Effector memory CD4-positive, alpha-beta T cell (primary cell): ENCODE measurements around the gene TSEN54.

Source experiments
- DNase-seq, 3 donors: peaks; one replicate each; pipeline ENCODE4 v3.0.0-alpha.2; 2020
- H3K27ac ChIP-seq: 2 replicates; pipeline ENCODE4 v1.7.0; 2013; ENCODE audit warnings: mild to moderate bottlenecking, low read length, moderate library complexity; ENCODE audit not compliant: insufficient read depth, poor library complexity, severe bottlenecking
- H3K27me3 ChIP-seq: replicated peaks from 2 replicates; pipeline ENCODE4 v1.7.0; 2013; ENCODE audit warnings: mild to moderate bottlenecking, low read length; ENCODE audit not compliant: insufficient read depth, control insufficient read depth, poor library complexity, severe bottlenecking
- H3K36me3 ChIP-seq: 2 replicates; pipeline ENCODE4 v1.7.0; 2013; ENCODE audit warnings: mild to moderate bottlenecking, low read length, moderate library complexity; ENCODE audit not compliant: control insufficient read depth, insufficient read depth
- H3K4me1 ChIP-seq: 2 replicates; pipeline ENCODE4 v1.7.0; 2013; ENCODE audit warnings: low read length, mild to moderate bottlenecking; ENCODE audit not compliant: control insufficient read depth, insufficient read depth, poor library complexity, severe bottlenecking
- H3K4me3 ChIP-seq: 2 replicates; pipeline ENCODE4 v1.7.0; 2013; ENCODE audit warnings: low read length, low read depth, mild to moderate bottlenecking; ENCODE audit not compliant: insufficient read depth, poor library complexity, severe bottlenecking
- H3K9me3 ChIP-seq: 2 replicates; pipeline ENCODE4 v1.7.0; 2013; ENCODE audit warnings: mild to moderate bottlenecking, low read length, moderate library complexity; ENCODE audit not compliant: control insufficient read depth

Gene TSEN54

DNA sequence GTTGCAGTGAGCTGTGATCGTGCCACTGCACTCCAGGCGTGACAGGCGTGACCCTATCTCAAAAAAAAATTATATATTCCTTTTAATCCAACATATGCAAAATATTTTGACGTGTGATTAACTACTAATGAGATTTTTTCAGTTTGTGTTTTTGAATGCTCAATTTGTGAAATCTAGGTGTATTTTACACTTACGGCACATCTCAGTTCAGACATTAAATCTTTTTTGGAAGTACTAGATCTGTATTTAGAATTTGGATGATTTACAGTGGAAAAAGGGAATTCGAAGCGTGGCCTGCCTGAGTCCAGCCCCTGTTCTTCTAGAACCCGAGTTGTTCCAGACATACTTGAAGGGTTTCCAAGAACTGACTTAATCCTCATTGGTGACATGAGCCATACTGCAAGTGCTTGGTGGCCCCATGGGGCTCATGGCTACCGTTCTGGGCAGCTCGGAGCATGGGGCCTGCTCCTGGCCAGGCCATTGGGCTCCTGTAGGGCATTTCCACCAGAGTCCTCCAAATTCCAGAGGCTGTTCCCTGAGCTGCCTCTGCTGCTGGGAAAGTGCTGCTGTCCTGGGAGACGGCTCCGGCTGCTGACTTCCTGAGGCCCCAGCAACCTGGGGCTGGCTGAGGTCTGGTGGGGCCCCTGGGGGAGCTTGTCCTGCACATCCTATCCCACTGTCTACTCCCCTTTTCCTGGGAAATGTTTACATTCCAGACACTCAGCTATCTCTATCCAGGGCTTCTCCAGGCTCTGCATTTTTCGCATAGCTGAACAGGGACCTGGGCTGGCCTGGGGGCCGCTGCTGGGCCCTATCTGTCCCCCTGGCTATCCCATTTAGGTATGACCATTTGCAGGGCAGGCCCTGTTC, 36.3 kb downstream of the TSEN54 start:
- Histone ChIP-seq H3K9me3 (no peaks in the 10 kb centered on the region), H3K36me3 (no peaks in the 10 kb centered on the region), H3K4me3 (no peak overlapping the region), H3K27me3 (no peaks in the 10 kb centered on the region), H3K4me1 (no peaks in the 10 kb centered on the region), H3K27ac (no peak overlapping the region)
- DNase-seq, result no peak

DNA sequence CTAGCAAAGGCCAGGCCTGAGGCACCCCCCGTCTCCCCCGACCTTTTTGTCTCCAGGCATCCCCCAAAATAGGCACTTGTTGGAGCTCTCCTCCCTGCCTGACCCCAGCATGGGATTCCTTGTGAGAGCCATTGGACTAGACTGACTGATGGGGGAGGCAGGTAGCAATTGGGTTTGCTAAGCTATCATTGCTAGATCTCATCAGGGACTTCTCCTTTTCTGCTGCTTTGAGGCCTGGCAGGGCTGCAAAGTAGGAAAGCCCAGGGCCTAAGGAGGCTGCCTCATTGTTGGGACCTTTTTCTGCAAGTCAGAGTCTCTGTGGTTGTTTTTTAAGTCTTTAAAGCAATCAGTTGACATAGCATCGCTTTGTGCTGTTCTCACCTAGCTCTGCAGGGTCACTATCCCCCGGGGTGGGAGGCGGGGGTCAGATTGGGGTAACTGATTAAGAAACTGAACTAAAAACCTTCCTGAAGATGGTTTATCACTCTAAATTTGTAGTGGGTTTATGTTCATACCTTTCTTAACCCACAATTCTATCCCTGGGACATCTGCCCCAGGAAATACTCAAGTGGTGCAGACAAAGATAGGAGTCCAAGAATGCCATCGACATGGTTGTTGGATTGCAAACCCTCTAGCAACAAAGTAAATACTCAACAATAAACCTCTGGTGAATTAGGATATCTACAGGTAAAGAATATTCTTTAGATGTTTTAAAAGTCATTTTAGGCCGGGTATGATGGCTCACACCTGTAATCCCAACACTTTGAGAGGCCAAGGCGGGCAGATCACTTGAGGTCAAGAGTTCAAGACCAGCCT, 37.2 kb downstream of the TSEN54 start:
- peaks cover 2% of the 10 kb centered on the region for H3K36me3 ChIP-seq
- H3K9me3 ChIP-seq, result no peaks in the 10 kb centered on the region
- H3K27me3 ChIP-seq, result no peaks in the 10 kb centered on the region
- H3K4me1 ChIP-seq, result no peaks in the 10 kb centered on the region
- H3K4me3 ChIP-seq, result no peak overlapping the region
- DNase-seq, result no peak
- H3K27ac ChIP-seq, result no peak overlapping the region

- no peaks in the 10 kb centered on the region for H3K27me3 ChIP-seq
- no peak for DNase-seq
Measured at GRCh38 chr17:75555679-75556153, 39.4 kb downstream of the TSEN54 start.

GRCh38 chr17:75557075-75557851, 40.9 kb downstream of the TSEN54 start:
- DNase-seq, result no peak

More at GRCh38 chr17:75555679-75556153, 39.4 kb downstream of the TSEN54 start:
- no peaks in the 10 kb centered on the region for H3K4me1 ChIP-seq
- H3K27ac ChIP-seq, result no peak overlapping the region
- H3K9me3 ChIP-seq, result no peaks in the 10 kb centered on the region
- H3K4me3 ChIP-seq, result no peak overlapping the region
- peaks cover 13% of the 10 kb centered on the region for H3K36me3 ChIP-seq

GRCh38 chr17:75557852-75558665, 41.7 kb downstream of the TSEN54 start:
- peaks cover 17% of the 10 kb centered on the region for H3K36me3 ChIP-seq
- no peak overlapping the region for H3K27ac ChIP-seq
- H3K9me3 ChIP-seq, result no peaks in the 10 kb centered on the region
- no peak overlapping the region for H3K4me3 ChIP-seq
- no peak for DNase-seq
- H3K27me3 ChIP-seq, result no peaks in the 10 kb centered on the region
- no peaks in the 10 kb centered on the region for H3K4me1 ChIP-seq

More at GRCh38 chr17:75557075-75557851, 40.9 kb downstream of the TSEN54 start:
- H3K4me1 ChIP-seq, result no peaks in the 10 kb centered on the region
- no peaks in the 10 kb centered on the region for H3K27me3 ChIP-seq
- H3K27ac ChIP-seq, result no peak overlapping the region
- H3K9me3 ChIP-seq, result no peaks in the 10 kb centered on the region
- peaks cover 13% of the 10 kb centered on the region for H3K36me3 ChIP-seq
- no peak overlapping the region for H3K4me3 ChIP-seq

DNA sequence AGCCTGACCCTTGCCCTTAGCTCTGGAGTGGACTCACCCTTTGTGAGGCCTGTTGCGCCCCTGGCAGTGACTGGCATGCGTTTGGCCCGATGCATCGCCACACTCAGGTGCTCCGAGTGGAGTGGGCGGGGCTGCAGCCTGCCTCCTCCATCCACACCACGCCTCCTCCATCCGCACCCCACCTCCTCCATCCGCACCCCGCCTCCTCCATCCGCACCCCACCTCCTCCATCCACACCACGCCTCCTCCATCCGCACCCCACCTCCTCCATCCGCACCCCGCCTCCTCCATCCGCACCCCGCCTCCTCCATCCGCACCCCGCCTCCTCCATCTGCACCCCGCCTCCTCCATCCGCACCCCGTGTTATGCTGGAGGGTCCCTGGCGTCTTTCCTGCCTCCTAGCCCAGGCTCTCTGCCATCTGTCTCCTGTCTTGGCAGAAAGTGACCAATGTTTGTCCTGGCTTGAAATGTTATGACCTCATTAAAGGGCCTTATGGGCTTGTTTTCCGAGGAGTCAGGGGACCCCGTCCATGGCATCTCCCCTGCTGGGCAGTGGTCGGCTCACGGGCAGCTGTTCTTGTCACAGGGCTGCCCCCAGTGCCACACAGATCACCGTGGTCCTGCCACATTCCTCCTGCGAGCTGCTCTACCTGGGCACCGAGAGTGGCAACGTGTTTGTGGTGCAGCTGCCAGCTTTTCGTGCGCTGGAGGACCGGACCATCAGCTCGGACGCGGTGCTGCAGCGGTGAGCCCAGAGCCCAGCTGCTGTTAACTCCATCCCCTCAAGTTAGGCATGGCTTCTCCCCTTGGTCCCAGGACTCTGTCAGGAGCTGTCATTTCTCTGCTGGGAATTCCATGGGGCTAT, 42.6 kb downstream of the TSEN54 start:
- Histone ChIP-seq H3K4me1 (no peaks in the 10 kb centered on the region), H3K4me3 (no peak overlapping the region), H3K9me3 (no peaks in the 10 kb centered on the region), H3K36me3 (peaks cover 25% of the 10 kb centered on the region), H3K27ac (no peak overlapping the region), H3K27me3 (no peaks in the 10 kb centered on the region)
- no peak for DNase-seq

GRCh38 chr17:75559958-75560533, 43.7 kb downstream of the TSEN54 start:
- Histone ChIP-seq H3K4me3 (no peak overlapping the region), H3K9me3 (no peaks in the 10 kb centered on the region), H3K27me3 (no peaks in the 10 kb centered on the region), H3K27ac (no peak overlapping the region), H3K36me3 (peaks cover 30% of the 10 kb centered on the region), H3K4me1 (no peaks in the 10 kb centered on the region)
- DNase-seq, result no peak

- Histone ChIP-seq H3K27me3 (no peaks in the 10 kb centered on the region), H3K9me3 (no peaks in the 10 kb centered on the region), H3K36me3 (peaks cover 46% of the 10 kb centered on the region), H3K27ac (no peak overlapping the region), H3K4me3 (no peak overlapping the region), H3K4me1 (no peaks in the 10 kb centered on the region)
- DNase-seq, result no peak
Measured at GRCh38 chr17:75561927-75562603, 45.7 kb downstream of the TSEN54 start.
